Measurements from ENCODE around the gene ATP6V0A1. TPM values are rescaled to one million over a fixed set of nuclear protein-coding genes. Genes with fewer than 3 reads are reported as not detected.

Gene ATP6V0A1
- total RNA-seq, 1 donor from 2014 or later: 66.8 TPM

DNA sequence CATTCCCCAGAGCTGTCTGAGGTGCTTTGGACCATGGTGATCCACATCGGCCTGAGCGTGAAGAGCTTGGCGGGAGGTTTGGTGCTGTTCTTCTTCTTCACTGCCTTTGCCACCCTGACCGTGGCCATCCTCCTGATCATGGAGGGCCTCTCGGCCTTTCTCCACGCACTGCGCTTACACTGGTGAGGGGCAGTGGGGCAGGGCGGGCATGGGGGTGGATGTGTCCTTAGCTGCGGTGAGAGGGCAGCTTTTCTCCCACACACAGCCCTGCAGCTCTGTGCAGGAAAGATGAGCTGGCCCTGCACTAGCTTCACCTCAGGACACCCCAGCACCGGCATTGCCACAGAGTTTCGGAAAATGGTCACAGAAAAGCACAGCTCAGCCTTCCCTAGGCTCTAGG, 55.6 kb downstream of the ATP6V0A1 start:
- Histone ChIP-seq H3K9me3 (ENCODE audit: control insufficient read depth in 3 of 3, low read length in 3 of 3) (no peaks in the 10 kb centered on the region), H3K4me3 (ENCODE audit: low read length in 3 of 3) (no peak overlapping the region), H3K36me3 (ENCODE audit: control insufficient read depth in 3 of 3, insufficient read depth in 3 of 3, low read length in 3 of 3) (peaks cover 41 to 66% (median 45%) of the 10 kb centered on the region in 3 donors), H3K27me3 (ENCODE audit: control insufficient read depth in 3 of 3, insufficient read depth in 3 of 3, low read length in 3 of 3) (no peaks in the 10 kb centered on the region), H3K27ac (ENCODE audit: low read depth, low read length) (no peak overlapping the region), H3K9ac (ENCODE audit: low read depth in 1 of 3, low read length in 3 of 3) (no peak overlapping the region), H3K4me1 (ENCODE audit: control insufficient read depth in 3 of 3, insufficient read depth in 3 of 3, low read length in 3 of 3) (peaks cover 39 to 48% (median 39%) of the 10 kb centered on the region in 3 donors)

DNA sequence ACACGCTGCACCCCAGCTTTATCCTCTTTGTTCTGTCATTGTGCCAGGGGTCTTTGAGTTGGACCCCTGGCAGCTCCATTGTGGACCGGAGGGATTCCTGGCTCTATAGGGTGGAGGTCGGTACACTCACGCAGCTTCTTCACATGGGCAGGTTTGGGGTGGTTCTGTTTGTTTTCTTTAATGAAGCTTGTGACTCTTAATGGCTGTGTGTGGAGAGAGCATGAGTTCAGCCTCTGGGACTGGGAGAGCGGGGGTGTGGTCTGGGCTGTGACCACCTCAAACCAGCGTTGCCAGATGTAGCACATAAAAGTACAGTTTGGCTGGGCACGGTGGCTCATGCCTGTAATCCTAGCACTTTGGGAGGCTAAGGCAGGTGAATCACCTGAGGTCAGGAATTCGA, 56.2 kb downstream of the ATP6V0A1 start:
- Histone ChIP-seq H3K27me3 (ENCODE audit: control insufficient read depth in 3 of 3, insufficient read depth in 3 of 3, low read length in 3 of 3) (no peaks in the 10 kb centered on the region), H3K27ac (ENCODE audit: low read depth, low read length) (no peak overlapping the region)

DNA sequence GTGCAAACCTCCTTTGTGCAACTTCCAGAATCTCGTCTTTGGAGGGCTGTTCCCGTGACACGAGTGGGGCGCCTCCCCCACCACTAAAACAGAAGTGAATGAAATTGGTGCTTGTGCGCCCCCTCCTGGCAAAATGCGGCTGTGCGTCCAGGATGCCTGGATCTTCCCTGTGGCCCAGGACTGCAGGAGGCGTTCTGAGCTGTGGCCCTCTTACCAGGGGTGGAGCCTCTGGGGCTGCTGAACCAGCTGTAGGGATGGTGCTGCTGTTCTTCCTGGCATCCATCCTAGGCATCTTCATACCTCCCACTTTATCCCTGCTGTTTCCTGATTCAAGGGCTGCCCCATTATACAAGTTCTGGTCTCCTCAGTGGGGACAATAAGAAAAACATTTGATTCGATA, 58.8 kb downstream of the ATP6V0A1 start:
- peaks cover 65 to 75% (median 67%) of the 10 kb centered on the region in 3 donors for H3K4me1 ChIP-seq (ENCODE audit: control insufficient read depth in 3 of 3, insufficient read depth in 3 of 3, low read length in 3 of 3)
- H3K36me3 ChIP-seq (ENCODE audit: control insufficient read depth in 3 of 3, insufficient read depth in 3 of 3, low read length in 3 of 3): peaks cover 35 to 56% (median 36%) of the 10 kb centered on the region in 3 donors
- no peaks in the 10 kb centered on the region for H3K27me3 ChIP-seq (ENCODE audit: control insufficient read depth in 3 of 3, insufficient read depth in 3 of 3, low read length in 3 of 3)
- no peak overlapping the region for H3K4me3 ChIP-seq (ENCODE audit: low read length in 3 of 3)
- H3K9ac ChIP-seq (ENCODE audit: low read depth in 1 of 3, low read length in 3 of 3): peak overlapping the region in 1 of 3 donors; percentile 40
- no peaks in the 10 kb centered on the region for H3K9me3 ChIP-seq (ENCODE audit: control insufficient read depth in 3 of 3, low read length in 3 of 3)
- peak overlapping the region; percentile 92 for H3K27ac ChIP-seq (ENCODE audit: low read depth, low read length)

More for the DNA sequence above, 56.2 kb downstream of the ATP6V0A1 start:
- H3K9me3 ChIP-seq (ENCODE audit: control insufficient read depth in 3 of 3, low read length in 3 of 3): no peaks in the 10 kb centered on the region
- H3K4me3 ChIP-seq (ENCODE audit: low read length in 3 of 3): no peak overlapping the region
- no peak overlapping the region for H3K9ac ChIP-seq (ENCODE audit: low read depth in 1 of 3, low read length in 3 of 3)
- H3K36me3 ChIP-seq (ENCODE audit: control insufficient read depth in 3 of 3, insufficient read depth in 3 of 3, low read length in 3 of 3): peaks cover 36 to 61% (median 40%) of the 10 kb centered on the region in 3 donors
- H3K4me1 ChIP-seq (ENCODE audit: control insufficient read depth in 3 of 3, insufficient read depth in 3 of 3, low read length in 3 of 3): peaks cover 45 to 54% (median 45%) of the 10 kb centered on the region in 3 donors

DNA sequence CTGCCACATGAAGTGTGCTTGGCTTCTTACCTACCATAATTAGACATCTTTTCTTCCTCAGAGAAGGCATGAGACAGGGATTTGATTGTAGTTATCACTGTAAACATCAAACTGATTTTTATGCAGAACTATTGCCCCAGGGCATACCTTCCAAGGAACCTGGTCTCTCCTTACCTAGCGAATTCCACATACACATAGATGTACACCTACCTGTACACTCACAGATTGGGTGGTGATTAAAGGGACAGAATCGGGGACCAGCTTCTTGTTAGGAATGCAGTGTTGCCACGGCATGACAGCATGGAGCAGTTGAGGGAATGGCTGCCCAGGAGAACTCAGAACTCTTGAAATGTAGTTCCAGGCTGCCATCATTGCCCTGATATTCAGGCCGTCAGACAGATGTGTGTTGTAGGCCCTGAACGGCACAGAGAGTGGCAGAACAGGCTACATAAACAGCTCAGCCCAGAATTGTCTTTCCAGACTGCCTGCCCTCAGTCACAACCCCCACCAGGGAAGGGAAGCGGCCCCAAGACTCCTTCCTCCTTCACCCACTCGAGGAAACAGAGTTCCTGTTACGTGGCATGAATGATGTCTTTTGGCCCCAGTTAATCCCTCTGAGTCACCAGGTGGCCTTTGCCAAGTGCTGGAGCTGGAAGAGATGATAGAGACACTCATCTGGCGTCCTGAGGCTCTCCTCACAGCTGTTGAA, 59.5 kb downstream of the ATP6V0A1 start:
- H3K27ac ChIP-seq (ENCODE audit: low read depth, low read length): peak overlapping the region; percentile 92
- H3K36me3 ChIP-seq (ENCODE audit: control insufficient read depth in 3 of 3, insufficient read depth in 3 of 3, low read length in 3 of 3): peaks cover 35 to 63% (median 42%) of the 10 kb centered on the region in 3 donors
- peak overlapping the region in 2 of 3 donors; percentile 3 to 15 for H3K4me3 ChIP-seq (ENCODE audit: low read length in 3 of 3)
- no peaks in the 10 kb centered on the region for H3K27me3 ChIP-seq (ENCODE audit: control insufficient read depth in 3 of 3, insufficient read depth in 3 of 3, low read length in 3 of 3)
- no peaks in the 10 kb centered on the region for H3K9me3 ChIP-seq (ENCODE audit: control insufficient read depth in 3 of 3, low read length in 3 of 3)
- peak overlapping the region; percentile 25 to 40 (median 35) for H3K9ac ChIP-seq (ENCODE audit: low read depth in 1 of 3, low read length in 3 of 3)
- peaks cover 69 to 77% (median 73%) of the 10 kb centered on the region in 3 donors for H3K4me1 ChIP-seq (ENCODE audit: control insufficient read depth in 3 of 3, insufficient read depth in 3 of 3, low read length in 3 of 3)

DNA sequence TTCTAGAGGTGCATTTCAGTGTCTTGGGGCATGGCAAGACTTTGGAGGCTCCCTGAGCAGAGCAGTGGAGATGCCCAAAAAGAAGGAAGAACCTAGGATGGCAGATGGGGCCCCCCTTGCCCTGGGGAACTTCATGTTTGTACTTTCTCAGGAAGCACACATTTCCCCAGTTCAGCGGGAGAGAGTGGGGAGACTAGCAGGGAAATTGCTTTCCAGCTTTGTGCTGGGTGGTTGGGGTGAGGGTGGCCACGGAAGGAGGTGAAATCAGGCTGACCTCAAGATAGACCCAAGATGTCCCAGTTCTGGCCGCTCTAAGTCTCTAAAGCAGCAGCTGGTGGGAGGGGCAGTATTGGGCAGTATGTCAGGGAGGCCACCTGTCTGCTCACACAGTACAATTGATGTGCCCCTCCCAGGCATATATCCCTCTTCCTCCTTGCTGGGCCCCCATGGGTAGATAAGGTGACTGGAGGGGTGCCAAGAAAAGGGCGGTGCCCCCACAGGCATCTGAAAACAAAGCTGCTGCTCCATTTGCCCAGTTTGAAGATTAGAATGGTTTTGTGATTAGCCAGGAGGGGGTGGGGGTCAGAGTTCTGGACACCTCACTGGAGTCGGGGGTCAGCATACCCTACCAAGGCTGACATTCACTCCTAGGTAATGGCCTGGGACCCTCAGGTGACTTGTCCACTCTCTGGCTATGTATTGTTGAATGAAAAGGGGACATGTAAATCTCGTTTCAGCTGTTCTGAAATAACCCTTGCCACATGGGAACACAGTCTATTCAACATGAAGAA, 60.3 kb downstream of the ATP6V0A1 start:
- Histone ChIP-seq H3K4me3 (ENCODE audit: low read length in 3 of 3) (peak overlapping the region in 1 of 3 donors; percentile 52), H3K9ac (ENCODE audit: low read depth in 1 of 3, low read length in 3 of 3) (peak overlapping the region; percentile 39 to 73 (median 44)), H3K27me3 (ENCODE audit: control insufficient read depth in 3 of 3, insufficient read depth in 3 of 3, low read length in 3 of 3) (no peaks in the 10 kb centered on the region), H3K27ac (ENCODE audit: low read depth, low read length) (peak overlapping the region; percentile 92), H3K9me3 (ENCODE audit: control insufficient read depth in 3 of 3, low read length in 3 of 3) (no peaks in the 10 kb centered on the region), H3K4me1 (ENCODE audit: control insufficient read depth in 3 of 3, insufficient read depth in 3 of 3, low read length in 3 of 3) (peaks cover 64 to 76% (median 74%) of the 10 kb centered on the region in 3 donors), H3K36me3 (ENCODE audit: control insufficient read depth in 3 of 3, insufficient read depth in 3 of 3, low read length in 3 of 3) (peaks cover 29 to 58% (median 36%) of the 10 kb centered on the region in 3 donors)

DNA sequence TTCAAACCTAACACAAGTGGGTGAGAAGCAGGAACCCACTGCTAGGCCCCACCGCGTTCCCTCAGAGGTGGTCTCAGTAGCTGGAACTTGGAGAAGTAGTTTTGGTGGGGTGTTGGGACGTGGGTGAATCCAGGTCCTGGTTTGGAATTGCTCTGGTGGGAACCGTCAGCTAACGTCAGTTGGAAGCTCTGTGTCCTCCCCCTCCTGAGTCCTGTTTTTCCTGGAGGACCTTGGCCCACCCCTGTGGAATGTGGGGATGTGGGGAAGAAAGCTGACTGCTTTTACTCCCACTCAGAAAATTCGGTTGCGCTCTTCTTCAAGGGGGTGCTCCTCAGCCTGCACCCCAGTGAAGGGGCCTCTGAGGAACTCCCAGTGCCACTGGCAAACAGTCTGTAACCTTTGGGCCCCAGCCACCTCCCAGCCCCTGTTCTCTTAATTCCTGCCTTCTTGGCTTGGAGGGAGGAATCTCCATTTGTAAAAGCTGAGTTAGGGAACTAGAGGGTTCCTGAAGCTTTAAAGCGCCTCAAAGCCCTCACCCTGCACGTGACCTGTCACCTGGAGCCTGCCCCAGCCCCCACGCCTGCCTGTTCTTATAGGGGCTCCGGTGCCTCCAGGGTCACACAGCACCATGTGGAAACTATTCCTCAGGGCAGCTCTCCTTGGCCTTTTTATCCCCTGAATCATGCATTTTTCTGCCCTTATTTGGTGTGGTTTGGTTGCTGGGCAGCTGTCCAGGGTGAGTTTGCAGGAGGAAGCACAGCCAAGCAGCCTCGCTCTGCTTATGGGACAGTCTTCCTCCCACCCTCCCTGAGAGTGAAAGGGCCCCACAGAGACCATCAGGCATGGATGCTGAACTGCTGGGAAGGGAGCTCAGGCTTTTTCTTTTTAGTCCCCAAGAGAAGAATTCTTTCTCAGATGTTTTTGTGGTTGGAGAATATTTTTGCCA, 61.1 kb downstream of the ATP6V0A1 start:
- Histone ChIP-seq H3K27ac (ENCODE audit: low read depth, low read length) (peak overlapping the region; percentile 92), H3K36me3 (ENCODE audit: control insufficient read depth in 3 of 3, insufficient read depth in 3 of 3, low read length in 3 of 3) (peaks cover 21 to 49% (median 28%) of the 10 kb centered on the region in 3 donors), H3K4me3 (ENCODE audit: low read length in 3 of 3) (peak overlapping the region in 1 of 3 donors; percentile 52), H3K9ac (ENCODE audit: low read depth in 1 of 3, low read length in 3 of 3) (peak overlapping the region; percentile 40 to 73 (median 44)), H3K9me3 (ENCODE audit: control insufficient read depth in 3 of 3, low read length in 3 of 3) (no peaks in the 10 kb centered on the region), H3K27me3 (ENCODE audit: control insufficient read depth in 3 of 3, insufficient read depth in 3 of 3, low read length in 3 of 3) (no peaks in the 10 kb centered on the region), H3K4me1 (ENCODE audit: control insufficient read depth in 3 of 3, insufficient read depth in 3 of 3, low read length in 3 of 3) (peaks cover 64 to 80% (median 72%) of the 10 kb centered on the region in 3 donors)

DNA sequence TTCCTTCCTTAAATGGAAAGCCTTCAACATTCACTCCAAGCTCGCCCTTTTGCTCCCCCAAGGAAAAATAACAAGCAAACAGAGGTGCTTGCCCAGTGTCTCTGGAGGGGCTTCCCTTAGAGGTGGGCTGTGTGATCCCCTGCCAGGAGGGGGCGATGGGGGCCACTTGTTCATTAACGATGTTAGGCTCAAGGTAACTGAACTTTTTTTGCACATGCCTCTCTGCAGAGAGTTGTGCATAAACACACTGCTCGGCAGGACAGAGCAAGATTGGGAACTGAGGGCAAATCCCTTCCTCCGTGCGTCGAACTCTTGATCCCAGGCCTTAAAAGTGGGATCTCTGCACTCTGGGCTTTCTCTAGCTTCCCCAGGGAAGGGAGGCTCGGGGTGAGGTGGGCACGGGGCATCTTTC, 61.9 kb downstream of the ATP6V0A1 start:
- H3K27me3 ChIP-seq (ENCODE audit: control insufficient read depth in 3 of 3, insufficient read depth in 3 of 3, low read length in 3 of 3): no peaks in the 10 kb centered on the region
- H3K27ac ChIP-seq (ENCODE audit: low read depth, low read length): peak overlapping the region; percentile 92
- peaks cover 19 to 48% (median 27%) of the 10 kb centered on the region in 3 donors for H3K36me3 ChIP-seq (ENCODE audit: control insufficient read depth in 3 of 3, insufficient read depth in 3 of 3, low read length in 3 of 3)
- peak overlapping the region in 2 of 3 donors; percentile 50 to 73 for H3K9ac ChIP-seq (ENCODE audit: low read depth in 1 of 3, low read length in 3 of 3)
- H3K4me3 ChIP-seq (ENCODE audit: low read length in 3 of 3): no peak overlapping the region
- H3K4me1 ChIP-seq (ENCODE audit: control insufficient read depth in 3 of 3, insufficient read depth in 3 of 3, low read length in 3 of 3): peaks cover 70 to 81% (median 72%) of the 10 kb centered on the region in 3 donors
- no peaks in the 10 kb centered on the region for H3K9me3 ChIP-seq (ENCODE audit: control insufficient read depth in 3 of 3, low read length in 3 of 3)

DNA sequence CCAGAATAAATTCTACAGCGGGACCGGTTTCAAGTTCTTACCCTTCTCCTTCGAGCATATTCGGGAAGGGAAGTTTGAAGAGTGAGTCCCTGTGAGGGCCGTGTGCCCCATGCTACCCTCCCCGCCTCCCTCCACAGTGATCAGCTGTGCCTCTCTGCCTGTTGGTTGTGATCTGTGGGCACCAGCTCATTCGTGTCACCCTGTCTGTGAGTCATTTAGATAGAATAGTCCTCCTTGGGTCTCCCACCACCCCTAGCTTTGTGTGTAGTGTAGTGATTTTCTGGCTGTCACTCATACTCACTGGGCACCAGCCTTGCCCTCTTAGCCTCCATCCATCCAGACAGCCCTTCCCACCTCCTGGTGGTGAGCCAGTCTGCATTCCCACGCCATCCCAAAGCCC, 62.4 kb downstream of the ATP6V0A1 start:
- Histone ChIP-seq H3K36me3 (ENCODE audit: control insufficient read depth in 3 of 3, insufficient read depth in 3 of 3, low read length in 3 of 3) (peaks cover 19 to 45% (median 27%) of the 10 kb centered on the region in 3 donors), H3K27me3 (ENCODE audit: control insufficient read depth in 3 of 3, insufficient read depth in 3 of 3, low read length in 3 of 3) (no peaks in the 10 kb centered on the region), H3K9me3 (ENCODE audit: control insufficient read depth in 3 of 3, low read length in 3 of 3) (no peaks in the 10 kb centered on the region), H3K27ac (ENCODE audit: low read depth, low read length) (peak overlapping the region; percentile 92), H3K4me3 (ENCODE audit: low read length in 3 of 3) (peak overlapping the region; percentile 3 to 32 (median 22)), H3K4me1 (ENCODE audit: control insufficient read depth in 3 of 3, insufficient read depth in 3 of 3, low read length in 3 of 3) (peaks cover 71 to 81% (median 73%) of the 10 kb centered on the region in 3 donors), H3K9ac (ENCODE audit: low read depth in 1 of 3, low read length in 3 of 3) (peak overlapping the region; percentile 1 to 73 (median 50))

DNA sequence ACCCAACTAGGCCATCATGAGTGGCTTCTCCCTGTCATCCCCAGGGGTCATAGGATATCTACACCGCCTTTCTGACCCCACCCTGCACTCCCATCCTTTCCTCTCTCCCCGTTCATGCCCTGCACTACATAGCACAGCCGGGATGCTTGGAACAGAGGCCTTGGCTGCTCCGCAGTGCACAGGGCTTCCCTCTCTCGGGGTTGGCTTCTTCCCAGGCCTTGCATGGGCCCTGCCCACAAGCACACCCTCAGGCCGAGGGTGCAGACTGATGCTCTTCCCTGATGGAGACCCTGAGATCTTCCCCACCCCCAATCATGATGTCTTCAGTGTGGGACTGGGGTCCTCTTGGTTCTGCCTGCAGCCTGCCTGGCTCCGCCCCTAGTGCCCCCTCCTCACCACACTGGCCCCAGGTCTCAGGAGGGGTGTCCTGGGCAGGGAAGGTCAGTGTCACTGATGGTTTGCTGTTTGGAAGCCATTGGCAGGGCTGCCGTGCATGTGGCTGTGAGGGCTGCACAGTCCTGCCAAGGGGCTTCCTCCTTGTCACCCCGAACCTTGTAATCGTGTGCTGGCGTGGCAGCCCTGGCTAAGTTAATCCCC, 63.1 kb downstream of the ATP6V0A1 start:
- Histone ChIP-seq H3K27ac (ENCODE audit: low read depth, low read length) (peak overlapping the region; percentile 92), H3K4me1 (ENCODE audit: control insufficient read depth in 3 of 3, insufficient read depth in 3 of 3, low read length in 3 of 3) (peaks cover 63 to 76% (median 70%) of the 10 kb centered on the region in 3 donors), H3K27me3 (ENCODE audit: control insufficient read depth in 3 of 3, insufficient read depth in 3 of 3, low read length in 3 of 3) (no peaks in the 10 kb centered on the region), H3K9ac (ENCODE audit: low read depth in 1 of 3, low read length in 3 of 3) (peak overlapping the region; percentile 20 to 73 (median 32)), H3K9me3 (ENCODE audit: control insufficient read depth in 3 of 3, low read length in 3 of 3) (no peaks in the 10 kb centered on the region), H3K4me3 (ENCODE audit: low read length in 3 of 3) (peak overlapping the region in 1 of 3 donors; percentile 35), H3K36me3 (ENCODE audit: control insufficient read depth in 3 of 3, insufficient read depth in 3 of 3, low read length in 3 of 3) (peaks cover 12 to 38% (median 20%) of the 10 kb centered on the region in 3 donors)
